ENCODE data around the gene SPAG8.

DNA sequence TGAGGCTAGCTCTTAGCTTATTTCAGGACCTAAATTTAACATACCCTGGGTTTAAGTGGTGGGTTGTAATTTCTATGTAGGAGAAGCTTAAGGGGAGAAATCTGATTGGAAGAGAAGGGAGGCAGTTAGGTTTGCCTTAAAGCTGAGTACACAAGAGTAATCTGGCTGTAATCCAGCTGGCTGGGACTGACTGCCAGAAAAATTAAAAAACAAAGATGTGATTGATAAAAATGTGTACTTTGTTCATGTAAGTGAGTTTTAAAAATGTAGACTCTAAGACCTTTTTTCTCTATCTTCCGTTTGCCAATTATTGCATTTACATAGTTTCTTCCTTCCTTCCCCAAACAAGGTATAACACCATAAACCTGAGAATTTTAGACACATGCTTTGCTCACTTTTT lies 40.5 kb downstream of the SPAG8 start:
- TF ChIP-seq, protein P1, sequence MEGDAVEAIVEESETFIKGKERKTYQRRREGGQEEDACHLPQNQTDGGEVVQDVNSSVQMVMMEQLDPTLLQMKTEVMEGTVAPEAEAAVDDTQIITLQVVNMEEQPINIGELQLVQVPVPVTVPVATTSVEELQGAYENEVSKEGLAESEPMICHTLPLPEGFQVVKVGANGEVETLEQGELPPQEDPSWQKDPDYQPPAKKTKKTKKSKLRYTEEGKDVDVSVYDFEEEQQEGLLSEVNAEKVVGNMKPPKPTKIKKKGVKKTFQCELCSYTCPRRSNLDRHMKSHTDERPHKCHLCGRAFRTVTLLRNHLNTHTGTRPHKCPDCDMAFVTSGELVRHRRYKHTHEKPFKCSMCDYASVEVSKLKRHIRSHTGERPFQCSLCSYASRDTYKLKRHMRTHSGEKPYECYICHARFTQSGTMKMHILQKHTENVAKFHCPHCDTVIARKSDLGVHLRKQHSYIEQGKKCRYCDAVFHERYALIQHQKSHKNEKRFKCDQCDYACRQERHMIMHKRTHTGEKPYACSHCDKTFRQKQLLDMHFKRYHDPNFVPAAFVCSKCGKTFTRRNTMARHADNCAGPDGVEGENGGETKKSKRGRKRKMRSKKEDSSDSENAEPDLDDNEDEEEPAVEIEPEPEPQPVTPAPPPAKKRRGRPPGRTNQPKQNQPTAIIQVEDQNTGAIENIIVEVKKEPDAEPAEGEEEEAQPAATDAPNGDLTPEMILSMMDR (IDR thresholded peaks at IDR 0.05), result no peak
- TF ChIP-seq POLR2A (IDR thresholded peaks at IDR 0.05) (no peak), EP300 (IDR thresholded peaks at IDR 0.05) (no peak)
